HEK293 (cell line): ENCODE measurements around the gene MAMDC2.

Experiments
- CTCF ChIP-seq: fragments of 450-650 bp; formaldehyde crosslinking; IDR thresholded peaks from 2 replicates; pipeline ENCODE4 v1.5.1; 2016; ENCODE audit warnings: missing biosample characterization, missing genetic modification characterization
- KLF1 ChIP-seq: fragments of 450-650 bp; formaldehyde crosslinking; IDR thresholded peaks from 2 replicates; pipeline ENCODE4 v1.5.1; 2016; ENCODE audit warnings: missing biosample characterization, missing genetic modification characterization
- ZNF202 ChIP-seq: fragments of 450-650 bp; formaldehyde crosslinking; IDR thresholded peaks from 2 replicates; pipeline ENCODE4 v1.5.1; 2016; ENCODE audit warnings: missing biosample characterization, missing genetic modification characterization, borderline replicate concordance
- ZNF362 ChIP-seq: fragments of 450-650 bp; formaldehyde crosslinking; IDR thresholded peaks from 2 replicates; pipeline ENCODE4 v1.5.1; 2016; ENCODE audit warnings: missing biosample characterization, missing genetic modification characterization

GRCh38 chr9:70043285-70043684 lies 363 bp upstream of the MAMDC2 start:
- no peak for TF ChIP-seq ZNF362 (tag by site-specific recombination)
- TF ChIP-seq ZNF202 = no peak
- TF ChIP-seq KLF1 (tag by site-specific recombination) = no peak
- TF ChIP-seq CTCF = no peak
